GM10266 (cell line): ENCODE results near the gene NEU1.
A peak's percentile ranks its signal among the peaks of the same experiment; 100 is the strongest.

Experiments used
- DNase-seq: peaks from one replicate; pipeline ENCODE4 v3.0.0; 2012; ENCODE audit errors: extremely low spot score
- CTCF ChIP-seq: IDR thresholded peaks from 2 replicates; pipeline ENCODE4 v1.5.1; 2012; ENCODE audit warnings: mild to moderate bottlenecking, low read depth; ENCODE audit not compliant: control insufficient read depth, insufficient read depth; ENCODE audit errors: missing control alignments

The NEU1 gene

GRCh38 chr6:31905041-31905440 lies 42.4 kb upstream of the NEU1 start:
- no peak for TF ChIP-seq CTCF

GRCh38 chr6:31903957-31904356 lies 41.3 kb upstream of the NEU1 start:
- no peak for TF ChIP-seq CTCF

More at GRCh38 chr6:31905041-31905440, 42.4 kb upstream of the NEU1 start:
- DNase-seq, result no peak

GRCh38 chr6:31901953-31902643 lies 39.5 kb upstream of the NEU1 start, which contains the start of gene ZBTB12:
ZBTB12 (minus strand) TSS chr6:31902086; CDS start chr6:31901305, 781 bp downstream.
- no peak for TF ChIP-seq CTCF
- DNase-seq, result peak; percentile 98

More at GRCh38 chr6:31903957-31904356, 41.3 kb upstream of the NEU1 start:
- no peak for DNase-seq

- peak; percentile 88 for DNase-seq
- TF ChIP-seq CTCF, result no peak
These were observed 38.9 kb upstream of the NEU1 start for GRCh38 chr6:31901415-31901952.

GRCh38 chr6:31900917-31901414 lies 38.3 kb upstream of the NEU1 start:
- no peak for DNase-seq
- TF ChIP-seq CTCF, result no peak

- DNase-seq, result no peak
- no peak for TF ChIP-seq CTCF
These were observed 37.5 kb upstream of the NEU1 start for GRCh38 chr6:31899882-31900722.
